ENCODE measurements around the gene SUPT3H. TPM values are rescaled to one million over a fixed set of nuclear protein-coding genes. Genes with fewer than 3 reads are reported as not detected.

Gene SUPT3H
- total and polyA plus RNA-seq, 2 of the 13 experiments (the other 11 are each of a cell fraction or from before 2014, with no cell fraction given) = 11.9 to 36.1 TPM

DNA sequence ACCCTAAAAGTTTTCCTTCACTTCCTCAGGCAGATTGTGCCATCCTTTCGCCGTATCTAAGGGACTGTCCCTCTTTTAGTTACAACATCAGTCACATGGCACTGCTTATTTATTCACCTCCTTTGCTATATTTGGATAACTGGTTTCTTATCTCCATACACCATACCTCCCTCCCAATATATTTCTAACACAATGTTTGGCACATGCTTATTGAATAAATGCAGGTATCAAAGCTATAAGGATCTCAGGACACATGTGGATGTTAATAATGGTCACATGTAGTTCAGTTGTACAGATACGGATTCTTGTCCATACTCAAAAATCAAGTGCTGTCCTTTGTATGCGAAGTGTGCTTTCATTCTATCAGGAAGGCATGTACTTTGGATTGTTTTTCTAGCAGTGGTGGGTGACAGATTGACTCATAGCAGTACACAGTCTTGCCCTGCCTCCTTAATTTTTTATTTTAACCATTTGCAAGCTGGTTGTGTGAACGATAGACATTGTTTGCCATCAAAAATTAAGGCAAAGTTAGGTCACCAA, 456.7 kb downstream of the SUPT3H start (continued):
- TF ChIP-seq, protein P1, sequence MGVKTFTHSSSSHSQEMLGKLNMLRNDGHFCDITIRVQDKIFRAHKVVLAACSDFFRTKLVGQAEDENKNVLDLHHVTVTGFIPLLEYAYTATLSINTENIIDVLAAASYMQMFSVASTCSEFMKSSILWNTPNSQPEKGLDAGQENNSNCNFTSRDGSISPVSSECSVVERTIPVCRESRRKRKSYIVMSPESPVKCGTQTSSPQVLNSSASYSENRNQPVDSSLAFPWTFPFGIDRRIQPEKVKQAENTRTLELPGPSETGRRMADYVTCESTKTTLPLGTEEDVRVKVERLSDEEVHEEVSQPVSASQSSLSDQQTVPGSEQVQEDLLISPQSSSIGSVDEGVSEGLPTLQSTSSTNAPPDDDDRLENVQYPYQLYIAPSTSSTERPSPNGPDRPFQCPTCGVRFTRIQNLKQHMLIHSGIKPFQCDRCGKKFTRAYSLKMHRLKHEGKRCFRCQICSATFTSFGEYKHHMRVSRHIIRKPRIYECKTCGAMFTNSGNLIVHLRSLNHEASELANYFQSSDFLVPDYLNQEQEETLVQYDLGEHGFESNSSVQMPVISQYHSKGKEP (CRISPR knock-in tag; IDR thresholded peaks at IDR 0.05) = no peak
- TF ChIP-seq ZNF670 (CRISPR knock-in tag; IDR thresholded peaks at IDR 0.05; ENCODE audit: borderline replicate concordance) (no peak), POLR2AphosphoS2 (IDR thresholded peaks at IDR 0.05; ENCODE audit: low read depth, low read length) (no peak), XRCC5 (optimal IDR thresholded peaks at IDR 0.05; ENCODE audit: low read length) (no peak), RARA (CRISPR knock-in tag; IDR thresholded peaks at IDR 0.05) (peak; percentile 44; the same call in 1 of the 2 replicates), SP4 (CRISPR knock-in tag; IDR thresholded peaks at IDR 0.05) (no peak), SMAD1 (CRISPR knock-in tag; IDR thresholded peaks at IDR 0.05; ENCODE audit: borderline replicate concordance, low read depth) (no peak), CCAR2 (optimal IDR thresholded peaks at IDR 0.05; ENCODE audit: low read depth, low read length) (no peak), ZNF496 (CRISPR knock-in tag; IDR thresholded peaks at IDR 0.05; ENCODE audit: insufficient replicate concordance) (no peak), U2AF2 (IDR thresholded peaks at IDR 0.05; ENCODE audit: low read depth, low read length) (no peak), ZNF253 (CRISPR knock-in tag; IDR thresholded peaks at IDR 0.05; ENCODE audit: borderline replicate concordance) (no peak), MBNL3 (CRISPR knock-in tag; conservative IDR thresholded peaks at IDR 0.05) (no peak), CHCHD3 (CRISPR knock-in tag; IDR thresholded peaks at IDR 0.05) (no peak), SAFB2 (CRISPR knock-in tag; IDR thresholded peaks at IDR 0.05; ENCODE audit: borderline replicate concordance, low read depth) (no peak)
- TF ChIP-seq, protein P2, sequence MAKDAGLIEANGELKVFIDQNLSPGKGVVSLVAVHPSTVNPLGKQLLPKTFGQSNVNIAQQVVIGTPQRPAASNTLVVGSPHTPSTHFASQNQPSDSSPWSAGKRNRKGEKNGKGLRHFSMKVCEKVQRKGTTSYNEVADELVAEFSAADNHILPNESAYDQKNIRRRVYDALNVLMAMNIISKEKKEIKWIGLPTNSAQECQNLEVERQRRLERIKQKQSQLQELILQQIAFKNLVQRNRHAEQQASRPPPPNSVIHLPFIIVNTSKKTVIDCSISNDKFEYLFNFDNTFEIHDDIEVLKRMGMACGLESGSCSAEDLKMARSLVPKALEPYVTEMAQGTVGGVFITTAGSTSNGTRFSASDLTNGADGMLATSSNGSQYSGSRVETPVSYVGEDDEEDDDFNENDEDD (CRISPR knock-in tag; IDR thresholded peaks at IDR 0.05; ENCODE audit: borderline replicate concordance) = no peak
- TF ChIP-seq, protein P3, sequence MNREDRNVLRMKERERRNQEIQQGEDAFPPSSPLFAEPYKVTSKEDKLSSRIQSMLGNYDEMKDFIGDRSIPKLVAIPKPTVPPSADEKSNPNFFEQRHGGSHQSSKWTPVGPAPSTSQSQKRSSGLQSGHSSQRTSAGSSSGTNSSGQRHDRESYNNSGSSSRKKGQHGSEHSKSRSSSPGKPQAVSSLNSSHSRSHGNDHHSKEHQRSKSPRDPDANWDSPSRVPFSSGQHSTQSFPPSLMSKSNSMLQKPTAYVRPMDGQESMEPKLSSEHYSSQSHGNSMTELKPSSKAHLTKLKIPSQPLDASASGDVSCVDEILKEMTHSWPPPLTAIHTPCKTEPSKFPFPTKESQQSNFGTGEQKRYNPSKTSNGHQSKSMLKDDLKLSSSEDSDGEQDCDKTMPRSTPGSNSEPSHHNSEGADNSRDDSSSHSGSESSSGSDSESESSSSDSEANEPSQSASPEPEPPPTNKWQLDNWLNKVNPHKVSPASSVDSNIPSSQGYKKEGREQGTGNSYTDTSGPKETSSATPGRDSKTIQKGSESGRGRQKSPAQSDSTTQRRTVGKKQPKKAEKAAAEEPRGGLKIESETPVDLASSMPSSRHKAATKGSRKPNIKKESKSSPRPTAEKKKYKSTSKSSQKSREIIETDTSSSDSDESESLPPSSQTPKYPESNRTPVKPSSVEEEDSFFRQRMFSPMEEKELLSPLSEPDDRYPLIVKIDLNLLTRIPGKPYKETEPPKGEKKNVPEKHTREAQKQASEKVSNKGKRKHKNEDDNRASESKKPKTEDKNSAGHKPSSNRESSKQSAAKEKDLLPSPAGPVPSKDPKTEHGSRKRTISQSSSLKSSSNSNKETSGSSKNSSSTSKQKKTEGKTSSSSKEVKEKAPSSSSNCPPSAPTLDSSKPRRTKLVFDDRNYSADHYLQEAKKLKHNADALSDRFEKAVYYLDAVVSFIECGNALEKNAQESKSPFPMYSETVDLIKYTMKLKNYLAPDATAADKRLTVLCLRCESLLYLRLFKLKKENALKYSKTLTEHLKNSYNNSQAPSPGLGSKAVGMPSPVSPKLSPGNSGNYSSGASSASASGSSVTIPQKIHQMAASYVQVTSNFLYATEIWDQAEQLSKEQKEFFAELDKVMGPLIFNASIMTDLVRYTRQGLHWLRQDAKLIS (CRISPR knock-in tag; IDR thresholded peaks at IDR 0.05) = no peak
- TF ChIP-seq, protein P4, sequence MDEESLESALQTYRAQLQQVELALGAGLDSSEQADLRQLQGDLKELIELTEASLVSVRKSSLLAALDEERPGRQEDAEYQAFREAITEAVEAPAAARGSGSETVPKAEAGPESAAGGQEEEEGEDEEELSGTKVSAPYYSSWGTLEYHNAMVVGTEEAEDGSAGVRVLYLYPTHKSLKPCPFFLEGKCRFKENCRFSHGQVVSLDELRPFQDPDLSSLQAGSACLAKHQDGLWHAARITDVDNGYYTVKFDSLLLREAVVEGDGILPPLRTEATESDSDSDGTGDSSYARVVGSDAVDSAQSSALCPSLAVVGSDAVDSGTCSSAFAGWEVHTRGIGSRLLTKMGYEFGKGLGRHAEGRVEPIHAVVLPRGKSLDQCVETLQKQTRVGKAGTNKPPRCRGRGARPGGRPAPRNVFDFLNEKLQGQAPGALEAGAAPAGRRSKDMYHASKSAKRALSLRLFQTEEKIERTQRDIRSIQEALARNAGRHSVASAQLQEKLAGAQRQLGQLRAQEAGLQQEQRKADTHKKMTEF (CRISPR knock-in tag; IDR thresholded peaks at IDR 0.05) = peak; percentile 50

Data from HepG2 (cell line).